Forelimb muscle (tissue), 1 donor: ENCODE data around the gene AGRN. TPM values are rescaled to one million over a fixed set of nuclear protein-coding genes. Genes with fewer than 3 reads are reported as not detected.
"Not testable (repeated sequence)": the region's sequence is repeated elsewhere in the genome, so short reads cannot be mapped to it uniquely, and the experiment has no call there.

ENCODE experiments used
- DNase-seq: peaks from one replicate; pipeline ENCODE4 v3.0.0-alpha.2; 2013; ENCODE audit warnings: low read depth
- polyA plus RNA-seq: library from polyadenylated mRNA; unstranded; fragments of 120-200 nt; gene quantifications from one replicate; pipeline ENCODE4 v1.2.1, GENCODE V29; 2013; ENCODE audit not compliant: insufficient read length

Gene AGRN
- polyA plus RNA-seq, 1 donor, result 37.5 TPM

DNA sequence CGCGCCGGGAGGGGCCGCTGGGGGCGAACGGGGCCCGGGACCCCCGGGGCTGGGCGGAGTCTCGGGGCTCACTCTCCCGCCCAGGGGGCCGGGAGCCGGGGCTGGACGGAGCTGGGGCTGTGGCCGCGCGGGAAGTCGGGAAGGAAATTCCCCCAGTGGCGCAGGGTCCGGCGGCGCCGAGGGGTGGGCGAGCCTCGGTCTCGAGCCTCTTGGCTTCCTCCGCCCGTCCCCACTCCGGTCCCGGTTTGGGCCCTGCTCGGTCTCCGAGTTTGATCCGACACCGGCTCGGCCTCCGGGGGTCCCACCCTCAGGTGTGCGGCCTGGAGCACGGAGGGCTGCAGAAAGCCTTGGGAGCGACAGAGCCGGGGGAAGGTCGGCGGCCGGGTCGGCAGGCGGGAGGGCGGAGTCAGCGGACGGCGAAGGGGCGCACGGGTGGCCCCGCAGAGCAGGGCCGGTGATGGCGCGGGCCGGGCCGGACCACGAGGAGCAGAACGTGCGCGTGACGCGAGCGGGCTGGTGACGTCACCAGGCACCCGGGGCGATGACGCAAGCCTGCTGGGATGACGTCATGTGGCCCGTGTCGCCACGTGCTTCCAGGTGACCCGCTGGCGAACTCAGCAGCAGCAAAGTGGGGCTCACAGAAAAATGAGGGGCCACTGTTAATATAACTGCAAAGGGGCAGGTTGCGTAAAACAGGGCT, 19.4 kb upstream of the AGRN start:
- DNase-seq, result no peak

DNA sequence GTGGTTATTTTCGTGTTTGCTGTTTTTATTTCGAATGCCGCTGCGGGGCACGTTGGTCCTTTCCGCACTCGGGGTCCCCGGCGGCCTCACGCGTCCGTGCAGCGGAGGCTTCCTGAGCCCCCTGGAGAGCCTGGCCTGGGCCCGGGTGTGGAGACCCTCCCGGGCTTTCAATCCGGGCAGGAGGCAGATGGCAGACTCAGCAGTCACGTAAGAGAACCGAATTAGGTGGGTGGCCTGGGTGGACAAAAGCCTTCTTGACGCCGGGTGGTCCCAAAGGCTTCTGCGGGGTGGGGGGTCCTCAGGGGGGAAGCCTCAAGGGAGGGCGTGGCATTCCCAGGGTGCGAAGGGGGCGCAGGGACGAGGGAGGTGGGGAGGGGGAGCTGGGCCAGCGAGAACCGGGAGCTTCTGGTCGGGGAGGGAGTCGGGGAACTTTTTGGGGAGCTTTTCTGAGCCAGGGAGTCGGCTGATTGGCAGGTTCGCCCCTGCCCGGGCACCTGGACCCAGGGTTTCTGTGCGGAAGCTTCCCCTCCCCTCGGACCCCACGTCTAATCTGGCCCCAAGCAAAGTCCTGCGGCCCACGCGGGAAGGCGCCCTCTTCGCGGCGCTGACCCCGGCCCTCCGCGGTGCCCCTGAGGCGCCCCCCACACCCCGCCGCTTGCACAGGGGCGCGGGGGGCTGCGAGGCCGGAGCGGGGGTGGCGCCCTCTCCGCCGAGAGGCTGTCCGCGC, 18.7 kb upstream of the AGRN start:
- DNase-seq, result no peak

GRCh38 chr1:1003618-1004419, 16.1 kb upstream of the AGRN start:
- DNase-seq, result no peak

- no peak for DNase-seq
Measured at GRCh38 chr1:1004420-1004779, 15.5 kb upstream of the AGRN start.

DNA sequence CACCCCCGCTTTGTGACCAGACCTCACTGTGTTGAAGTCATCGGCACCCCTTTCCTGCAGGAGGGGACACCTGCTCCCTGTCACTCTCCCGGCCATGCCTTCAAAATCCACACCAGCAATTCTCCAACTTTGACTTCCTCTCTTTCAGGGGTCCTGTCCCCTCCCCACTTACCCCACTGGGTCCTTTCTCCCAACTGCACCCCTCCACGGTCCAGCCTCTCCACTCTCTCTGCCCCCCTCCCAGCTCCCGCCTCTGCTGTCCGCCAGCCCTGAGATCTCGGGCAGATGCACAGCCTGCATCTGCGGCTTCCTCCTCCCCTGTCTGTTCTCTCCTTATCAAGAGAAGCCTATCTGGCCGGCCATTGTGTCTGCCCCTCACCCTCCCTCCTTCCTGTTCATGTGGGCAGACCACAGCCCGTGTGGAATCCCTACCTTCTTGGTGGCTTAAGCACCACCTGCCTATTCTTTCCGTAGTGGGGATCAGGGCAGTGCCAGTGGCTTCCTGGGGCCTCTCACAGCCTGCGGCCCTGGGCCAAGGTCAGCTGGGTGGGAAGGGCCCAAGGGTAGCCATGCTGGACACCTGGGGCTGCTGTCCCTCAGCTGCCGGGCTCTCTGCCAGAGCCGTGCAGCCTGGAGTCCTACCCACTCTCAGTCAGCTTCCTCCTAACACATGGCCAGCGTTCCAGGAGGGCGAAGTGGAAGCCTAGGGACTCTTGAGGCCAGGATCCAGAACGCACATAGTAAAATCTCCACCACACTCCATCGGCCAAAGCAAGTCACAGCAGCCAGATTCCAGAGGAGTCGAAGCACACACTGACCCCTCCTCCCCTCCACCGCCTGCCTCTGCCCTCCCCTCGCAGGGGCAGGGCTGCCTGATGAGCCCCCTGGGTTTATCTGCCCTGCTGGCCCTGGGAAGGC, 14.9 kb upstream of the AGRN start:
- no peak for DNase-seq

- no peak for DNase-seq
Measured at GRCh38 chr1:1005774-1006304, 14.1 kb upstream of the AGRN start.

GRCh38 chr1:1006305-1007159, 13.4 kb upstream of the AGRN start:
- no peak for DNase-seq

- not testable (repeated sequence) for DNase-seq
Measured at GRCh38 chr1:1010131-1010530, 9.8 kb upstream of the AGRN start.

GRCh38 chr1:1011396-1011949, 8.4 kb upstream of the AGRN start:
- DNase-seq, result no peak

DNA sequence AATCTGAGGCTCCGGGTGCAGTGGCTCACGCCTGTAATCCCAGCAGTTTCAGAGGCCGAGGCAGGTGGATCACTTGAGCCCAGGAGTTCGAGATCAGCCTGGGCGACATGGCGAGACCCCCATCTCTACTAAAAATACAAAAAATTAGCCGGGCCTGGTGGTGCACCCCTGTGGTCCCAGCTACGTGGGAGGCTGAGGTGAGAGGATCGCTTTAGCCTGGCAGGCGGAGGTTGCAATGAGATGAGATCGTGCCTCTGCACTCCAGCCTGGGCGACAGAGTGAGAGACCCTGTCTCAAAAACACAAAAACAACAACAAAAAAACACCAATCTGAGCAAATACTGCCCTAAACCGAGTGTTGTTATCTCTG, 7.2 kb upstream of the AGRN start:
- not testable (repeated sequence) for DNase-seq

DNA sequence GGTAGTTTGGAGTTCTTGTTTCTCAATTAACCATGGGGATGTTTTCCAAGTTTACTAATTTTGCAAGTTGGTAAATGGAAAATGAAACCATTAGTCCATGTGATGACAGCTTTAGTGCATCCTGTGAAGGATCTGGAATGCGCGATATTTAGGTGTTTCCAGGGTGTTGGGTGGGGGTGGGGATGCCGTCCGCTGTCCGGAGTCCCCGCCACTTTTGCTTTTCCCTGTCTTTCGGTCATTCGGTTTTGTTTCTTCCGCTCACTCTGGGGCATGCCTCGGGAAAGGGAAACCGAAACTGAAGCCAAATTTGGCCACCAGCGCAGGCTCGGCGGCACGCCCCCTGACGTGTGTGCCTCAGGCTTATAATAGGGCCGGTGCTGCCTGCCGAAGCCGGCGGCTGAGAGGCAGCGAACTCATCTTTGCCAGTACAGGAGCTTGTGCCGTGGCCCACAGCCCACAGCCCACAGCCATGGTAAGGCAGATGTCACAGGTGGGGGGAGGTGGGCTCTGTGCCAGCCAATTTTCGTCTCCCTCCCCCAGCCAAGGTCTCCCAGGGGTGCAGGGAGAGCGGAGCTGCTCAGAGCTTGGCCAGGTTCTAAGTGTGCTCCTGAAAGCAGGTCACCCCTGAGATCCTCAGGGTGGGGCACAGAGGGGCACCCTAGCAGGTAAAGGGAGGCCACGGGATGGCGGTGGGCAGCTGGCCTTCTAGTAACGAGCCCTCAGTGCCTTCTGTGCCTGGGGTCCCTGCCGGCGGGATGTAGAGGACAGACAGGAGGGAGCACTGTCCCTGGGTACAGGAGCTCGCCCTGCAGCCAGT, 6.6 kb upstream of the AGRN start, which contains the start of gene ISG15:
Gene ISG15 (plus strand): TSS at position 393 of the 817 bp plus-strand sequence. CDS start 77 bp downstream, at position 470.
- peak; percentile 80 for DNase-seq

DNA sequence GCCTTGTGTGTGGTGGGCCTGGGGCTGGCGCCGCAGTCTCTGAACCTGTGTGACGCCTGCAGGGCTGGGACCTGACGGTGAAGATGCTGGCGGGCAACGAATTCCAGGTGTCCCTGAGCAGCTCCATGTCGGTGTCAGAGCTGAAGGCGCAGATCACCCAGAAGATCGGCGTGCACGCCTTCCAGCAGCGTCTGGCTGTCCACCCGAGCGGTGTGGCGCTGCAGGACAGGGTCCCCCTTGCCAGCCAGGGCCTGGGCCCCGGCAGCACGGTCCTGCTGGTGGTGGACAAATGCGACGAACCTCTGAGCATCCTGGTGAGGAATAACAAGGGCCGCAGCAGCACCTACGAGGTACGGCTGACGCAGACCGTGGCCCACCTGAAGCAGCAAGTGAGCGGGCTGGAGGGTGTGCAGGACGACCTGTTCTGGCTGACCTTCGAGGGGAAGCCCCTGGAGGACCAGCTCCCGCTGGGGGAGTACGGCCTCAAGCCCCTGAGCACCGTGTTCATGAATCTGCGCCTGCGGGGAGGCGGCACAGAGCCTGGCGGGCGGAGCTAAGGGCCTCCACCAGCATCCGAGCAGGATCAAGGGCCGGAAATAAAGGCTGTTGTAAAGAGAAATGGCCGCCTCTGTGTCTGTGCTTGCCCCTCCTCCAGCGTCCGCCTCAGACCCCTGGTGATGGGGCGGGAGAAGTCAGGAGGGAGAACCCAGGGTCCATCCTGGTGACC, 5.8 kb upstream of the AGRN start:
- DNase-seq, result no peak

DNA sequence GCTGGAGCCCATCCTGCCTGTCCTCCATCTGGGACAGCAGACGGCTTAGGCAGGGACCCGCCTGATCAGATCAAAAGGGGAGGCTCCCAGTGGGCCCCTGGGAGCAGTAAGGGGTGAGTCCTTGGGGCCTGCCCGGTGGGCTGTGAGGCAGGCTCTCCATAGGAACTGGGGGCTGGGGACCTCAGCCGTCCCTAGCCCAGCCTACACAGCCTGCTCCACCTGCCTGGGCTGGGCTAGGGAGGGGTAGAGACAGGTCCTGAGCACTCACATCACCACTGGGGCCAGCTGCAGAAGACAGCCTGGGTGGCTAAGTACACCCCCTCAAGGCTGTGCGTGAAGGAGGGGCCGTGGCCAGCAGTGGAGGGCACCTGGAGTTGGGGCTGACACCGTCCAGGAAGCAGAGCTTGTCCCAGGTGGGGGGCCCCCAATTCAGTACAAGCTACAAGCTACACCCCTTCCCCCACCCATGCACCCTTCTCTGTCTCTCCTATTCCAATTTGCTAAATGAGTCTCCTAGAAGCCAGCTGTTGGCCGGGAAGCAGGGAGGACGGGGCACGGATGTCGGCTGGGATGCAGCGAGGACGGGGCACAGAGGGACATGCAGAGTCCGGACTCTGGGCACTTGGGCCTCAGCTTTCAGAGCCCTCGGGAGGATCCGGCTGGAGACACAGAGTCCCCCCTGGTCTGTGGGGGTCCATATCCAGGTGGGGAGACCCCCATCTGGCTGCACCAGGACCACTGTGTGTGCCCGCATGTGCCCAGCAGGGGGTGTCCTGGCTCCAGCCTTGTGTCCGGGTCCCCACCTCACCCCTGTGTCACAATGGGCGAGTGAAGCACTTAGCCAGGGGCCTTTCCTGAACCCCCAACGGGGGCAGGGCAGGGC, 4.9 kb upstream of the AGRN start:
- no peak for DNase-seq

GRCh38 chr1:1017397-1018320, 2.3 kb upstream of the AGRN start:
- DNase-seq, result not testable (repeated sequence)

DNA sequence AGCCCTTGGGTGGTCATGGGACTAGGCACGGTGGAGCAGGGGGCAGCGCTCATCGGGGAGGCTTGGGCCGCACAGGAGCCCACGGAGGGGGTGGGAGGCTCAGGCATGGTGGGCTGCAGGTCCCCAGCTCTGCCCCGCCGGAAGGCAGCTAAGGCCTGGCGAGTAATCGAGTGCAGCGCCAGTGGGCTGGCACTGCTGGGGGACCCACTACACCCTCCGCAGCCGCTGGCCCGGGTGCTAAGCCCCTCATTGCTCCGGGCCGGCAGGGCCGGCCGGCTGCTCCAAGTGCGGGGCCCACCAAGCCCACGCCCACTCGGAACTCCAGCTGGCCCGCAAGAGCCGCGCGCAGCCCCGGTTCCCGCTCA, 1.6 kb upstream of the AGRN start:
- DNase-seq, result not testable (repeated sequence)
